ENCODE data around the gene THSD4. TPM values are rescaled to one million over a fixed set of nuclear protein-coding genes. Genes with fewer than 3 reads are reported as not detected.

THSD4 gene
- total and polyA plus RNA-seq, 2 of the 8 experiments (the other 6 are each of a cell fraction or from before 2014, with no cell fraction given): 2.5 to 6.2 TPM

- TF ChIP-seq CHD7 (IDR thresholded peaks at IDR 0.05; ENCODE audit: insufficient replicate concordance, low read length): no peak
- TF ChIP-seq HDAC2 (IDR thresholded peaks at IDR 0.05; ENCODE audit: borderline replicate concordance in 1 of 2, low read depth in 2 of 2, low read length in 2 of 2): no peak
- TF ChIP-seq SP2 (IDR thresholded peaks at IDR 0.05; ENCODE audit: low read length): no peak
- no peak for TF ChIP-seq NANOG (IDR thresholded peaks at IDR 0.05; ENCODE audit: insufficient read depth, low read depth, low read length, poor library complexity, severe bottlenecking)
- TF ChIP-seq, protein P1, sequence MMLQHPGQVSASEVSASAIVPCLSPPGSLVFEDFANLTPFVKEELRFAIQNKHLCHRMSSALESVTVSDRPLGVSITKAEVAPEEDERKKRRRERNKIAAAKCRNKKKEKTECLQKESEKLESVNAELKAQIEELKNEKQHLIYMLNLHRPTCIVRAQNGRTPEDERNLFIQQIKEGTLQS (IDR thresholded peaks at IDR 0.05; ENCODE audit: insufficient read depth, low read depth, low read length): no peak
- TF ChIP-seq, protein P2, sequence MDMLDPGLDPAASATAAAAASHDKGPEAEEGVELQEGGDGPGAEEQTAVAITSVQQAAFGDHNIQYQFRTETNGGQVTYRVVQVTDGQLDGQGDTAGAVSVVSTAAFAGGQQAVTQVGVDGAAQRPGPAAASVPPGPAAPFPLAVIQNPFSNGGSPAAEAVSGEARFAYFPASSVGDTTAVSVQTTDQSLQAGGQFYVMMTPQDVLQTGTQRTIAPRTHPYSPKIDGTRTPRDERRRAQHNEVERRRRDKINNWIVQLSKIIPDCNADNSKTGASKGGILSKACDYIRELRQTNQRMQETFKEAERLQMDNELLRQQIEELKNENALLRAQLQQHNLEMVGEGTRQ (IDR thresholded peaks at IDR 0.05; ENCODE audit: low read length): no peak
- no peak for TF ChIP-seq ASH2L (IDR thresholded peaks at IDR 0.05; ENCODE audit: low read length)
- no peak for TF ChIP-seq RFX5 (IDR thresholded peaks at IDR 0.05; ENCODE audit: borderline replicate concordance, low read depth, low read length)
- no peak for TF ChIP-seq TEAD4 (IDR thresholded peaks at IDR 0.05; ENCODE audit: low read depth, low read length)
These were observed 189.4 kb downstream of the THSD4 start (continued) for GRCh38 chr15:71304681-71305080.

Data from H1 (cell line).